Choroid plexus epithelial cell (primary cell): ENCODE measurements around the gene DHX30.
A peak's percentile ranks its signal among the peaks of the same experiment; 100 is the strongest.
"Not testable (repeated sequence)": the region's sequence is repeated elsewhere in the genome, so short reads cannot be mapped to it uniquely, and the experiment has no call there.

Experiments
- DNase-seq: peaks from one replicate; pipeline ENCODE4 v3.0.0-alpha.2; 2010; ENCODE audit warnings: low read depth
- H3K4me3 ChIP-seq: 2 replicates; pipeline ENCODE4 v1.5.1; 2011; ENCODE audit warnings: low read depth, mild to moderate bottlenecking, control low read depth, low read length, moderate library complexity
- TF ChIP-seq, protein P1 (sequence below): conservative IDR thresholded peaks from 2 replicates; pipeline ENCODE4 v1.5.1; 2011; ENCODE audit warnings: low read depth, mild to moderate bottlenecking, control low read depth, inconsistent platforms, low read length, moderate library complexity

The DHX30 gene, protein sequence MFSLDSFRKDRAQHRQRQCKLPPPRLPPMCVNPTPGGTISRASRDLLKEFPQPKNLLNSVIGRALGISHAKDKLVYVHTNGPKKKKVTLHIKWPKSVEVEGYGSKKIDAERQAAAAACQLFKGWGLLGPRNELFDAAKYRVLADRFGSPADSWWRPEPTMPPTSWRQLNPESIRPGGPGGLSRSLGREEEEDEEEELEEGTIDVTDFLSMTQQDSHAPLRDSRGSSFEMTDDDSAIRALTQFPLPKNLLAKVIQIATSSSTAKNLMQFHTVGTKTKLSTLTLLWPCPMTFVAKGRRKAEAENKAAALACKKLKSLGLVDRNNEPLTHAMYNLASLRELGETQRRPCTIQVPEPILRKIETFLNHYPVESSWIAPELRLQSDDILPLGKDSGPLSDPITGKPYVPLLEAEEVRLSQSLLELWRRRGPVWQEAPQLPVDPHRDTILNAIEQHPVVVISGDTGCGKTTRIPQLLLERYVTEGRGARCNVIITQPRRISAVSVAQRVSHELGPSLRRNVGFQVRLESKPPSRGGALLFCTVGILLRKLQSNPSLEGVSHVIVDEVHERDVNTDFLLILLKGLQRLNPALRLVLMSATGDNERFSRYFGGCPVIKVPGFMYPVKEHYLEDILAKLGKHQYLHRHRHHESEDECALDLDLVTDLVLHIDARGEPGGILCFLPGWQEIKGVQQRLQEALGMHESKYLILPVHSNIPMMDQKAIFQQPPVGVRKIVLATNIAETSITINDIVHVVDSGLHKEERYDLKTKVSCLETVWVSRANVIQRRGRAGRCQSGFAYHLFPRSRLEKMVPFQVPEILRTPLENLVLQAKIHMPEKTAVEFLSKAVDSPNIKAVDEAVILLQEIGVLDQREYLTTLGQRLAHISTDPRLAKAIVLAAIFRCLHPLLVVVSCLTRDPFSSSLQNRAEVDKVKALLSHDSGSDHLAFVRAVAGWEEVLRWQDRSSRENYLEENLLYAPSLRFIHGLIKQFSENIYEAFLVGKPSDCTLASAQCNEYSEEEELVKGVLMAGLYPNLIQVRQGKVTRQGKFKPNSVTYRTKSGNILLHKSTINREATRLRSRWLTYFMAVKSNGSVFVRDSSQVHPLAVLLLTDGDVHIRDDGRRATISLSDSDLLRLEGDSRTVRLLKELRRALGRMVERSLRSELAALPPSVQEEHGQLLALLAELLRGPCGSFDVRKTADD

GRCh38 chr3:47802734-47803479, at the start of gene DHX30:
TSS of gene DHX30 (plus strand) at chr3:47803138. CDS start at chr3:47810684, 7,546 bp downstream.
- TF ChIP-seq, protein P1, sequence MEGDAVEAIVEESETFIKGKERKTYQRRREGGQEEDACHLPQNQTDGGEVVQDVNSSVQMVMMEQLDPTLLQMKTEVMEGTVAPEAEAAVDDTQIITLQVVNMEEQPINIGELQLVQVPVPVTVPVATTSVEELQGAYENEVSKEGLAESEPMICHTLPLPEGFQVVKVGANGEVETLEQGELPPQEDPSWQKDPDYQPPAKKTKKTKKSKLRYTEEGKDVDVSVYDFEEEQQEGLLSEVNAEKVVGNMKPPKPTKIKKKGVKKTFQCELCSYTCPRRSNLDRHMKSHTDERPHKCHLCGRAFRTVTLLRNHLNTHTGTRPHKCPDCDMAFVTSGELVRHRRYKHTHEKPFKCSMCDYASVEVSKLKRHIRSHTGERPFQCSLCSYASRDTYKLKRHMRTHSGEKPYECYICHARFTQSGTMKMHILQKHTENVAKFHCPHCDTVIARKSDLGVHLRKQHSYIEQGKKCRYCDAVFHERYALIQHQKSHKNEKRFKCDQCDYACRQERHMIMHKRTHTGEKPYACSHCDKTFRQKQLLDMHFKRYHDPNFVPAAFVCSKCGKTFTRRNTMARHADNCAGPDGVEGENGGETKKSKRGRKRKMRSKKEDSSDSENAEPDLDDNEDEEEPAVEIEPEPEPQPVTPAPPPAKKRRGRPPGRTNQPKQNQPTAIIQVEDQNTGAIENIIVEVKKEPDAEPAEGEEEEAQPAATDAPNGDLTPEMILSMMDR: no peak
- peak within 1 kb of the TSS; percentile 82 for H3K4me3 ChIP-seq
- DNase-seq: peak; percentile 91

GRCh38 chr3:47758261-47759025, 44.5 kb upstream of the DHX30 start:
- DNase-seq: no peak
- TF ChIP-seq, protein P1: no peak
- H3K4me3 ChIP-seq: no peak overlapping the region

DNA sequence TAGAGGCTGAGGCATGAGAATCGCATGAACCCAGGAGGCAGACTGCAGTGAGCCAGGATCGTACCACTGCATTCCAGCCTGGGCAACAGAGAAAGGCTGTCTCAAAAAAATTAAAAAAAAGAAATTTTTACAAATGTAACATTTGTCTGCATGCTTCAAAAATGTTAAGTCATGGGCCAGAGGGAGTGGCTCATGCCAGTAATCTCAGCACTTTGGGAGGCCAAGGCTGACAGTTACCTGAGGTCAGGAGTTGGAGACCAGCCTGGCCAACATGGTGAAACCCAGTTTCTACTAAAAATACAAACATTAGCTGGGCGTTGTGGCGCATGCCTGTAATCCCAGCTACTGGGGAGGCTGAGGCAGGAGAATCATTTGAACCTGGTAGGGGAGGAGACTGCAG, 42.7 kb upstream of the DHX30 start:
- not testable (repeated sequence) for H3K4me3 ChIP-seq, DNase-seq

- TF ChIP-seq, protein P1: no peak
- no peak for DNase-seq
- H3K4me3 ChIP-seq: no peak overlapping the region
Observed at GRCh38 chr3:47761046-47761445, 41.9 kb upstream of the DHX30 start.

- H3K4me3 ChIP-seq: no peak overlapping the region
- DNase-seq: no peak
- TF ChIP-seq, protein P1: no peak
Observed at GRCh38 chr3:47762233-47762632, 40.7 kb upstream of the DHX30 start.

GRCh38 chr3:47766186-47766585, 36.8 kb upstream of the DHX30 start:
- H3K4me3 ChIP-seq: no peak overlapping the region
- TF ChIP-seq, protein P1: no peak
- DNase-seq: no peak
